ENCODE measurements around the gene GPAT3.

The GPAT3 gene

GRCh38 chr4:83552924-83553323 lies 17.0 kb downstream of the GPAT3 start:
- Histone ChIP-seq H3K4me3 (ENCODE audit: low read depth, low read length) (peak overlapping the region; percentile 19; the same call in 1 of the 2 replicates), H3K27ac (ENCODE audit: low read depth, low read length) (peak overlapping the region; percentile 91), H3K79me2 (ENCODE audit: control insufficient read depth, insufficient read depth, low read length, unreplicated experiment) (no peaks in the 10 kb centered on the region), H3K4me1 (ENCODE audit: control insufficient read depth, insufficient read depth, low read length, unreplicated experiment) (peaks cover 34% of the 10 kb centered on the region), H3K27me3 (ENCODE audit: insufficient read depth, low read length) (no peaks in the 10 kb centered on the region), H3K36me3 (ENCODE audit: insufficient read depth, low read length) (no peaks in the 10 kb centered on the region), H2AFZ (ENCODE audit: low read length, unreplicated experiment) (no peak overlapping the region)

GRCh38 chr4:83556006-83556707 lies 20.2 kb downstream of the GPAT3 start:
- H3K36me3 ChIP-seq (ENCODE audit: insufficient read depth, low read length): no peaks in the 10 kb centered on the region
- peaks cover 39% of the 10 kb centered on the region for H3K4me1 ChIP-seq (ENCODE audit: control insufficient read depth, insufficient read depth, low read length, unreplicated experiment)
- H3K27me3 ChIP-seq (ENCODE audit: insufficient read depth, low read length): no peaks in the 10 kb centered on the region
- H3K27ac ChIP-seq (ENCODE audit: low read depth, low read length): no peak overlapping the region
- no peaks in the 10 kb centered on the region for H3K79me2 ChIP-seq (ENCODE audit: control insufficient read depth, insufficient read depth, low read length, unreplicated experiment)
- no peak overlapping the region for H3K4me3 ChIP-seq (ENCODE audit: low read depth, low read length)
- H2AFZ ChIP-seq (ENCODE audit: low read length, unreplicated experiment): no peak overlapping the region

GRCh38 chr4:83556816-83557215 lies 20.9 kb downstream of the GPAT3 start:
- H3K4me3 ChIP-seq (ENCODE audit: low read depth, low read length): no peak overlapping the region
- H3K36me3 ChIP-seq (ENCODE audit: insufficient read depth, low read length): no peaks in the 10 kb centered on the region
- peaks cover 44% of the 10 kb centered on the region for H3K4me1 ChIP-seq (ENCODE audit: control insufficient read depth, insufficient read depth, low read length, unreplicated experiment)
- no peaks in the 10 kb centered on the region for H3K79me2 ChIP-seq (ENCODE audit: control insufficient read depth, insufficient read depth, low read length, unreplicated experiment)
- no peak overlapping the region for H3K27ac ChIP-seq (ENCODE audit: low read depth, low read length)
- H3K27me3 ChIP-seq (ENCODE audit: insufficient read depth, low read length): no peaks in the 10 kb centered on the region
- no peak overlapping the region for H2AFZ ChIP-seq (ENCODE audit: low read length, unreplicated experiment)

GRCh38 chr4:83558059-83558653 lies 22.2 kb downstream of the GPAT3 start:
- H3K27ac ChIP-seq (ENCODE audit: low read depth, low read length): peak overlapping the region; percentile 14; the same call in 1 of the 2 replicates
- no peaks in the 10 kb centered on the region for H3K36me3 ChIP-seq (ENCODE audit: insufficient read depth, low read length)
- peaks cover 32% of the 10 kb centered on the region for H3K4me1 ChIP-seq (ENCODE audit: control insufficient read depth, insufficient read depth, low read length, unreplicated experiment)
- no peak overlapping the region for H2AFZ ChIP-seq (ENCODE audit: low read length, unreplicated experiment)
- no peaks in the 10 kb centered on the region for H3K79me2 ChIP-seq (ENCODE audit: control insufficient read depth, insufficient read depth, low read length, unreplicated experiment)
- no peaks in the 10 kb centered on the region for H3K27me3 ChIP-seq (ENCODE audit: insufficient read depth, low read length)
- no peak overlapping the region for H3K4me3 ChIP-seq (ENCODE audit: low read depth, low read length)

- Histone ChIP-seq H3K4me1 (ENCODE audit: control insufficient read depth, insufficient read depth, low read length, unreplicated experiment) (peaks cover 28% of the 10 kb centered on the region), H3K27ac (ENCODE audit: low read depth, low read length) (peak overlapping the region; percentile 14; the same call in 1 of the 2 replicates), H3K4me3 (ENCODE audit: low read depth, low read length) (no peak overlapping the region), H2AFZ (ENCODE audit: low read length, unreplicated experiment) (no peak overlapping the region), H3K79me2 (ENCODE audit: control insufficient read depth, insufficient read depth, low read length, unreplicated experiment) (no peaks in the 10 kb centered on the region), H3K27me3 (ENCODE audit: insufficient read depth, low read length) (no peaks in the 10 kb centered on the region), H3K36me3 (ENCODE audit: insufficient read depth, low read length) (no peaks in the 10 kb centered on the region)
Measured at GRCh38 chr4:83558680-83559079, 22.8 kb downstream of the GPAT3 start.

- Histone ChIP-seq H3K4me3 (ENCODE audit: low read depth, low read length) (no peak overlapping the region), H2AFZ (ENCODE audit: low read length, unreplicated experiment) (no peak overlapping the region), H3K36me3 (ENCODE audit: insufficient read depth, low read length) (no peaks in the 10 kb centered on the region), H3K27me3 (ENCODE audit: insufficient read depth, low read length) (no peaks in the 10 kb centered on the region), H3K79me2 (ENCODE audit: control insufficient read depth, insufficient read depth, low read length, unreplicated experiment) (no peaks in the 10 kb centered on the region), H3K4me1 (ENCODE audit: control insufficient read depth, insufficient read depth, low read length, unreplicated experiment) (peaks cover 28% of the 10 kb centered on the region), H3K27ac (ENCODE audit: low read depth, low read length) (no peak overlapping the region)
Measured at GRCh38 chr4:83560523-83560922, 24.6 kb downstream of the GPAT3 start.

- H3K36me3 ChIP-seq (ENCODE audit: insufficient read depth, low read length): no peaks in the 10 kb centered on the region
- H2AFZ ChIP-seq (ENCODE audit: low read length, unreplicated experiment): no peak overlapping the region
- peaks cover 28% of the 10 kb centered on the region for H3K4me1 ChIP-seq (ENCODE audit: control insufficient read depth, insufficient read depth, low read length, unreplicated experiment)
- H3K79me2 ChIP-seq (ENCODE audit: control insufficient read depth, insufficient read depth, low read length, unreplicated experiment): no peaks in the 10 kb centered on the region
- H3K27ac ChIP-seq (ENCODE audit: low read depth, low read length): peak overlapping the region; percentile 37; the same call in 1 of the 2 replicates
- no peak overlapping the region for H3K4me3 ChIP-seq (ENCODE audit: low read depth, low read length)
- no peaks in the 10 kb centered on the region for H3K27me3 ChIP-seq (ENCODE audit: insufficient read depth, low read length)
Measured at GRCh38 chr4:83561381-83561780, 25.5 kb downstream of the GPAT3 start.

GRCh38 chr4:83563998-83564397 lies 28.1 kb downstream of the GPAT3 start:
- Histone ChIP-seq H3K4me3 (ENCODE audit: low read depth, low read length) (no peak overlapping the region), H3K4me1 (ENCODE audit: control insufficient read depth, insufficient read depth, low read length, unreplicated experiment) (peaks cover 18% of the 10 kb centered on the region), H2AFZ (ENCODE audit: low read length, unreplicated experiment) (no peak overlapping the region), H3K27ac (ENCODE audit: low read depth, low read length) (no peak overlapping the region), H3K27me3 (ENCODE audit: insufficient read depth, low read length) (no peaks in the 10 kb centered on the region), H3K36me3 (ENCODE audit: insufficient read depth, low read length) (no peaks in the 10 kb centered on the region), H3K79me2 (ENCODE audit: control insufficient read depth, insufficient read depth, low read length, unreplicated experiment) (no peaks in the 10 kb centered on the region)

- H3K4me1 ChIP-seq (ENCODE audit: control insufficient read depth, insufficient read depth, low read length, unreplicated experiment): no peaks in the 10 kb centered on the region
- no peak overlapping the region for H2AFZ ChIP-seq (ENCODE audit: low read length, unreplicated experiment)
- no peak overlapping the region for H3K27ac ChIP-seq (ENCODE audit: low read depth, low read length)
- H3K27me3 ChIP-seq (ENCODE audit: insufficient read depth, low read length): no peaks in the 10 kb centered on the region
- H3K36me3 ChIP-seq (ENCODE audit: insufficient read depth, low read length): no peaks in the 10 kb centered on the region
- no peaks in the 10 kb centered on the region for H3K79me2 ChIP-seq (ENCODE audit: control insufficient read depth, insufficient read depth, low read length, unreplicated experiment)
- no peak overlapping the region for H3K4me3 ChIP-seq (ENCODE audit: low read depth, low read length)
Measured at GRCh38 chr4:83568062-83568461, 32.2 kb downstream of the GPAT3 start.

GRCh38 chr4:83569429-83569828 lies 33.5 kb downstream of the GPAT3 start:
- H3K27me3 ChIP-seq (ENCODE audit: insufficient read depth, low read length): no peaks in the 10 kb centered on the region
- no peak overlapping the region for H2AFZ ChIP-seq (ENCODE audit: low read length, unreplicated experiment)
- no peaks in the 10 kb centered on the region for H3K4me1 ChIP-seq (ENCODE audit: control insufficient read depth, insufficient read depth, low read length, unreplicated experiment)
- H3K27ac ChIP-seq (ENCODE audit: low read depth, low read length): no peak overlapping the region
- no peaks in the 10 kb centered on the region for H3K36me3 ChIP-seq (ENCODE audit: insufficient read depth, low read length)
- H3K4me3 ChIP-seq (ENCODE audit: low read depth, low read length): no peak overlapping the region
- H3K79me2 ChIP-seq (ENCODE audit: control insufficient read depth, insufficient read depth, low read length, unreplicated experiment): no peaks in the 10 kb centered on the region

- H3K4me1 ChIP-seq (ENCODE audit: control insufficient read depth, insufficient read depth, low read length, unreplicated experiment): no peaks in the 10 kb centered on the region
- no peak overlapping the region for H3K4me3 ChIP-seq (ENCODE audit: low read depth, low read length)
- H3K36me3 ChIP-seq (ENCODE audit: insufficient read depth, low read length): no peaks in the 10 kb centered on the region
- no peak overlapping the region for H2AFZ ChIP-seq (ENCODE audit: low read length, unreplicated experiment)
- no peak overlapping the region for H3K27ac ChIP-seq (ENCODE audit: low read depth, low read length)
- H3K79me2 ChIP-seq (ENCODE audit: control insufficient read depth, insufficient read depth, low read length, unreplicated experiment): no peaks in the 10 kb centered on the region
- no peaks in the 10 kb centered on the region for H3K27me3 ChIP-seq (ENCODE audit: insufficient read depth, low read length)
Measured at GRCh38 chr4:83569987-83570386, 34.1 kb downstream of the GPAT3 start.

Measured in ACC112 (cell line).